Cardiac fibroblast (primary cell): Measurements from ENCODE around the gene ANKRD55.
"Not testable (repeated sequence)": the region's sequence is repeated elsewhere in the genome, so short reads cannot be mapped to it uniquely, and the experiment has no call there.

Source experiments
- DNase-seq, 2 donors: peaks; one replicate each; pipeline versions ENCODE4 v3.0.0 to v3.0.0-alpha.2; 2010; ENCODE audit warnings: low read depth in 2 of 2
- H3K4me3 ChIP-seq, 2 donors: replicated peaks in 1 of 2; 1 replicate in 1 of 2; 2 replicates in 1 of 2; pipeline ENCODE4 v1.5.1; 2011; ENCODE audit warnings: low read depth in 2 of 2, low read length in 2 of 2, mild to moderate bottlenecking in 2 of 2, moderate library complexity in 1 of 2
- TF ChIP-seq, protein P1 (sequence below): IDR thresholded peaks from one replicate; pipeline ENCODE4 v1.5.1; 2011; ENCODE audit warnings: low read depth, mild to moderate bottlenecking, low read length, inconsistent platforms

The ANKRD55 gene

DNA sequence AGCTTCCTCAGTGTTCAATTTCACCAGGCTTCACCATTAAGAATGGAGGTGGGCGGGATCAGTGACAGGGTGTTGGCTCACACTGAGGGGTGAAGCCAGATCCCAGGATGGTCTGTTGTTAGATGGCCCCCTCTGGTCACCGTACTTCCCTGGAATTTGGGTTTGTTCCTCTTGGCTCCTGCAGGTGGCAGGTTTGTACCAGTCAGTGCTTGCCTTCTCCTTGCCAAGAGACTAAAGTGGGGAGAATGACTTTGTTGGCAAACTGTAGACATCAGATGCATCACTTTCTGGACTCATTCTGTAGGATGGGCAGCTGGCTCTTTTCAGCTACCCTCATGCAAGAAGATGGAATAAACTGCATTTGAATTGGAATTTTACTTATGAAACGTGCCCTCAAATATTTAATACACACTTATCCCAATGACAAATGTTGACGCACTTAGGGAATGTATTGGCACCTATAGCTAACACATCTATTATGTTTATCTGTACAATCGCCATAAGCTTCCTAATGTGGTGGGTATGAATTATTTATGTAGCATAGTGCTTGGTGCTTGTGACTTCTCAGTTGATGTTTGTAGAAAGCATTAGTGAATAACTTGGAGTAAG lies 31.4 kb upstream of the ANKRD55 start:
- TF ChIP-seq, protein P1, sequence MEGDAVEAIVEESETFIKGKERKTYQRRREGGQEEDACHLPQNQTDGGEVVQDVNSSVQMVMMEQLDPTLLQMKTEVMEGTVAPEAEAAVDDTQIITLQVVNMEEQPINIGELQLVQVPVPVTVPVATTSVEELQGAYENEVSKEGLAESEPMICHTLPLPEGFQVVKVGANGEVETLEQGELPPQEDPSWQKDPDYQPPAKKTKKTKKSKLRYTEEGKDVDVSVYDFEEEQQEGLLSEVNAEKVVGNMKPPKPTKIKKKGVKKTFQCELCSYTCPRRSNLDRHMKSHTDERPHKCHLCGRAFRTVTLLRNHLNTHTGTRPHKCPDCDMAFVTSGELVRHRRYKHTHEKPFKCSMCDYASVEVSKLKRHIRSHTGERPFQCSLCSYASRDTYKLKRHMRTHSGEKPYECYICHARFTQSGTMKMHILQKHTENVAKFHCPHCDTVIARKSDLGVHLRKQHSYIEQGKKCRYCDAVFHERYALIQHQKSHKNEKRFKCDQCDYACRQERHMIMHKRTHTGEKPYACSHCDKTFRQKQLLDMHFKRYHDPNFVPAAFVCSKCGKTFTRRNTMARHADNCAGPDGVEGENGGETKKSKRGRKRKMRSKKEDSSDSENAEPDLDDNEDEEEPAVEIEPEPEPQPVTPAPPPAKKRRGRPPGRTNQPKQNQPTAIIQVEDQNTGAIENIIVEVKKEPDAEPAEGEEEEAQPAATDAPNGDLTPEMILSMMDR = peak; percentile 66
- no peak overlapping the region for H3K4me3 ChIP-seq
- peak; percentile 48 to 66 for DNase-seq

DNA sequence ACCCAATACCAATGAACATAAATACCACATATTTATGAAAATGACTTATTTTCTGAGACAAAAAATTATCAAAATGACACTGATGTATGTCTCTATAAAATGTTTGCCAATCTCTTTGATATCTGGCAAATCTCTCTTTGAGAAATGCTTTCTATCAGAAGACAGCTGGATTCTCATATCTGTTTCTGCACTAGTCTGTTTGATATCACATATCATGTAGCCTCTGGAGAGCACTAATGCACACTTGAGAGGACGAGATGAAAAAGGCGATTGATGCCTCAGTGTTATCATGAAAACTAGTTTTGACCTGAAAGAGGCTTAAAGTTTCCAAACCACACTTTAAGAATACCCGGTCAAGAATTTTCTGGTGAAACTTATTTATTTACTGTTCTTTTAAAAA lies 29.1 kb upstream of the ANKRD55 start:
- TF ChIP-seq, protein P1 = no peak
- DNase-seq = no peak
- H3K4me3 ChIP-seq = no peak overlapping the region

DNA sequence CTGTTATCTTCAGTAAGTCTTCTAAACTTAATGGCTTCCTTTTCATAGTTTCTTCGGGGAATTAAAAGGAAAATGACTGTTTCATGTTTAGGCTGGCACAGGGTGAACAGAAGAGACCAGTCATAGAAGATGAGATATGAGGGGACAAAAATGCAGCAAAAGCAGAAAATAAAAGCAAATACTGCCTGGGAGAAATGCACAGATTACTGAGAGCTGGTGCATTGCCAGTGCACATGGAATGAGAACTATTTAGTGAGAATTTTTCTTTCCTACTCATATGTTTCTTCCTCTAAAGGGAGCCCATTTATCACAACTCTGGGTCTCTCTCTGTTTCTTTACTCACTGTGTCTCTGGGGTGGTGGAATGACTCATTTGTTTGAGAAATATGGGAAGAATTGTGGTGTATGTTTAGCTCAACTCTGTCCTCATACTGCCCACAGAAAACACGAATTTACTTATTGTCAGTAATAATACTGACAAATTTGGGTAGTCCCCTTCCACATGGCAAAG lies 25.9 kb upstream of the ANKRD55 start:
- H3K4me3 ChIP-seq = peak overlapping the region in 1 of 2 donors; percentile 2
- TF ChIP-seq, protein P1 = no peak
- peak; percentile 96 to 98 for DNase-seq

DNA sequence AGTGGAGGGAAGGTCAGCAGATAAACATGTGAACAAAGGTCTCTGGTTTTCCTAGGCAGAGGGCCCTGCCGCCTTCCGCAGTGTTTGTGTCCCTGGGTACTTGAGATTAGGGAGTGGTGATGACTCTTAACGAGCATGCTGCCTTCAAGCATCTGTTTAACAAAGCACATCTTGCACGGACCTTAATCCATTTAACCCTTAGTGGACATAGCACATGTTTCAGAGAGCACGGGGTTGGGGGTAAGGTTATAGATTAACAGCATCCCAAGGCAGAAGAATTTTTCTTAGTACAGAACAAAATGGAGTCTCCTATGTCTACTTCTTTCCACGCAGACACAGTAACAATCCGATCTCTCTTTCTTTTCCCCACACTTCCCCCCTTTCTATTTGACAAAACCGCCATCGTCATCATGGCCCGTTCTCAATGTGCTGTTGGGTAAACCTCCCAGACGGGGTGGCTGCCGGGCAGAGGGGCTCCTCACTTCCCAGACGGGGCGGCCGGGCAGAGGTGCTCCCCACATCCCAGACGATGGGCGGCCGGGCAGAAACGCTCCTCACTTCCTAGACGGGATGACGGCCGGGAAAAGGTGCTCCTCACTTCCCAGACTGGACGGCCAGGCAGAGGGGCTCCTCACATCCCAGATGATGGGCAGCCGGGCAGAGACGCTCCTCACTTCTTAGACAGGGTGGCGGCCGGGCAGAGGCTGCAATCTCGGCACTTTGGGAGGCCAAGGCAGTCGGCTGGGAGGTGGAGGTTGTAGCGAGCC lies 24.8 kb upstream of the ANKRD55 start:
- DNase-seq, H3K4me3 ChIP-seq: not testable (repeated sequence)

DNA sequence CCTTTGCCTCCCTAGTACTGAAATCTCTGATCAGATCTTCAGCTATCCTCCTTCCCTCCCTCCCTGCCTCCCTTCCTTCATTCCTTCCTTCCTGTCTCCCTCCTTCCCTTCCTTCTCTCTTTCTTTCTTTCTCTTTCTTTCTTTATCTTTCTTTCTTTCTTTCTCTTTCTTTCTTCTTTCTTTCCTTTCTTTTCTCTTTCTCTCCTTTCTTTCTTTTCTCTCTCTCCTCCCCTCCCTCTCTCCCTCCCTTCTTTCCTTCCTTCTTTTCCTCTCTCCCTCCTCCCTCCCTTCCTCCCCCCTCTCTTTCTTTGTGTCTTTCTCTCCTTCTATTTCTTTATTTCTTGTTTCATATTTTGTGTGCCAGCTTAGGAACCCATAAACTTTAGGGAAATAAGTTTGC lies 23.9 kb upstream of the ANKRD55 start:
- TF ChIP-seq, protein P1 = no peak
- no peak overlapping the region for H3K4me3 ChIP-seq
- DNase-seq = no peak

DNA sequence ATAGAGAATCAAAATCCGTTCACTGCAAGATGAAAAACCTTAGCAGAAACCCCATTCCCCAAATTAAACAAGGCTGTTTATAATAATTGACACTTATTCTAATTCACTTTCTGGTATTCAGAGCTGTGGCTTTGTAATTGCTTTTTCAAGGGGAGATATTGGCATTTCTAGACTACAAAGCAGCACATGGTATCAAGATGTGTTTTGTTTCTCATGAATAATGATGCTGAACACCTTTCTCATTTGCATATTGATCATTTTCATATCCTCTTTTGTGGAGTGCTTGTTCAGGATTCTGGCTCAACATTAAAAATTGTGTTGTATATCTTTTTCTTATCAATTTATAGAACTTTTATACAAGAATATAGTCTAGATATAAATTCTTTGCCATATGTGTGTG lies 22.4 kb upstream of the ANKRD55 start:
- no peak overlapping the region for H3K4me3 ChIP-seq
- DNase-seq = no peak
- TF ChIP-seq, protein P1 = no peak

DNA sequence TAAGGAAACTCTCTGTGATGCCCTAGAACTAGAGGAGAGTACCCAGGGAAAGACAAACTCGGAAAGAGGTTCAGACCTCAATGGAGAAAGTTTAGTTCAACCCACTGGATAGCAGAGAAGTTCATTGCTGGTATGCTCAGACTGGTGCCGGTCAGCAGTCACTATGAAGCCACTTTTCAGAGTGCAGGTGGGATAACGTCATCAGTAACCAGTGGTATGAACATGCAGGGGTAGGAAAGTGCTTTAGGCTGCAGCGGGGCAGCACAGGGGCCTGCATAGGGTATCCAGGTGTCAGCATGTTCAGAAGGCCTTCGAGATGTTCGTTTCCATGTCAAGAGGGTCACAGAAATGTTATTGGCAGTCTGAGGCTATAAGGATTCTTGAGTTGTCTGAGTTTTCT lies 20.8 kb upstream of the ANKRD55 start:
- TF ChIP-seq, protein P1 = no peak

More for the DNA sequence above, 20.8 kb upstream of the ANKRD55 start:
- DNase-seq = no peak
- H3K4me3 ChIP-seq = no peak overlapping the region
